Measurements from ENCODE around the gene UBE2B.

The UBE2B gene

GRCh38 chr5:134438721-134439123 is 67.4 kb downstream of the UBE2B start:
- DNase-seq = no peak

- DNase-seq = peak; percentile 82
Measured at GRCh38 chr5:134439210-134439654, 67.9 kb downstream of the UBE2B start.

GRCh38 chr5:134440201-134440755 is 68.9 kb downstream of the UBE2B start:
- DNase-seq = no peak

Measured in SHP77 treated with DMSO at 0.1 percent for 48 hours (cell line).